GM19455 (cell line): Measurements from ENCODE around the gene GDNF.
"Not testable (repeated sequence)": the region's sequence is repeated elsewhere in the genome, so short reads cannot be mapped to it uniquely, and the experiment has no call there.

Source experiments
- ATAC-seq: cut with Tn5 transposase; IDR thresholded peaks from one replicate; pipeline ENCODE4 v1.9.1; 2021; ENCODE audit not compliant: unreplicated experiment

Gene GDNF

DNA sequence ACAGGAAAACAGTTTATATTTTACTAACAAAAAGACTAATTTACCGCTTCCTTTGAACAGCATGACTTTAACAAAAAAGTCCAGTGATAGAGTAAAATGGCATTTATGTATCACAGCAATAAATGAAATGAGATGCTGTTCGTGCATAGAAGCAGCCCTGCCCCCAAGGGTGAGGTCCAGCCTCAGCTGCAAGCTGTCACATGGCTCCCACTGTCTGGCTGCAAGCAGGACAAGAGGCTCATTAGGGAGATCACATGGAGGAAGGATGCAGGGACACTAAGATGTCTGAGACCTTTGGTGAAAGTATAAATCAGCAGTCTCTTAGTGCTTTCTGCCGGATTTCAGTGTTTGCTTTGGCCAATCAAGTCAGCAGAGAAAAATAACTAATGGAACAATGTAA is 23.0 kb downstream of the GDNF start:
- ATAC-seq = no peak

DNA sequence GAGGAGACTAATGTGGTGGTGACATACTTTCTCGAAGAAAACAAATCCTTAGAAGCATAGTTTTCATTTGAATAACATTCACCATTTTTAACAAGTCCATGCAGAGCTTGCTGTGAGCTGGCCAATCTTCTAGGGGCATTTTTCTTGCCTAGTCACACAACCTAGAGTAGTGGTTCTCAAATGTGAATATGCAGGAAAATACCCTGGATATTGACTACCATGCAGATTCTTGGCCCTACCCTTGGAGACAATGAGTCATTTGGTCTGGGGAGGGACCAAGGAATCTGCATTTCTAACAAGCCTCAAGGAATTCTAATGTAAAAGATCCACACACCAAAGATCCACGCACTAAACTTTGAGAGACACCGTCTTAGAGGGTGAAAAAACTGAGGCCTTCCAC is 23.5 kb downstream of the GDNF start:
- ATAC-seq = no peak

DNA sequence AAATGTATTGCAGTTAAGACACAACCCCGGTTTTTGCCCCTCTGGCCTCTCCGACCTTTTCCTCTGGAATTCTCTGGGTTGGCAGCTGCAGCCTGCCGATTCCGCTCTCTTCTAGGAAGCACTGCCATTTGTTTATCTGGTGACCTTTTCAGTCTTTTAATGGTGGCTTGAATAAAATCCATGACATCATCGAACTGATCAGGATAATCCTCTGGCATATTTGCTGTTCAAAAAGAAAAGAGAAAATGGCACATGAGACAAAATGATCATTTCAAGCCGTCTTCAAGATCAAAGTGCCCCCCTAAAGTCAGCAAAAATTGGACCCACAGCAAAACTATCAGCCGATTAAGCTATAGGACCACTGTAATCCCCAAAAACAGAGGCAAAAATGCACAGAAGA is 23.9 kb downstream of the GDNF start:
- no peak for ATAC-seq

DNA sequence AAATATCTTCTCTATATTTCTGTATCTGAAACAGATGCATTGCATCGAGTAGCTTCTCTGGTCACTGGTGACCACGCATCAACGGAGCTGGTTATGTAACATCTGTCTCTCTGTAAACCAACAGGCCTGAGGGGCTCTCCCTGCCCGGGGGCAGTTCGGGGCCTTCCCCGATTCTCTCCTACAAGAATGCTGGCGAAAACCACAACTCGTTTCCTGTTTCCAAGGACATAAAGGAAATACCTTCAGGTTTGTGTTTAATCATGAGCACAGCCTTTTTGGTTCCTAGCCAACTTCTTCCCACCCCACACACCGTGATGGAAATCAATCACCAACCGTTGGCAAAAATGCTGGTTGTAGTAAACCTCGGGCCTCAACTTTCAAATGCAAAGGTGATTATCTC is 25.1 kb downstream of the GDNF start:
- ATAC-seq = no peak

DNA sequence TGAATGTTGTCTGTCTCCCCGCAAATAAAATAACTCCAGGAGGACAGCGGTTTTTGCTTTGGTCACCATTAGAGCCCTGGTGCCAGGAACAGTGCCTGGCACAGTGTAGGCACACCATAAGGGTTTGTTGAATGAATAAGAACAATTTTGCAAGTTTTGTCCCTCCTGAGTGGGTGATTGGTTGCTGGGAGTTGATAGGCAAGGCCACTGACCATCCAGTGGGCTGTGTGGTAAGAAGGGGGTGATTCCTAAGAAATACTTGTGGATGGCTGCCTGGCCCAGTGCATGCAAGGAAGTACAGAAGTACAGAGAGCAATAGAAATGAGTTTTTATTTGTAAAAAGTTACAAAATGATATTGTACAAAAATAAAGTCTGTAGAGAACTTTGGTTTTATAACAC is 27.5 kb downstream of the GDNF start:
- ATAC-seq = no peak

DNA sequence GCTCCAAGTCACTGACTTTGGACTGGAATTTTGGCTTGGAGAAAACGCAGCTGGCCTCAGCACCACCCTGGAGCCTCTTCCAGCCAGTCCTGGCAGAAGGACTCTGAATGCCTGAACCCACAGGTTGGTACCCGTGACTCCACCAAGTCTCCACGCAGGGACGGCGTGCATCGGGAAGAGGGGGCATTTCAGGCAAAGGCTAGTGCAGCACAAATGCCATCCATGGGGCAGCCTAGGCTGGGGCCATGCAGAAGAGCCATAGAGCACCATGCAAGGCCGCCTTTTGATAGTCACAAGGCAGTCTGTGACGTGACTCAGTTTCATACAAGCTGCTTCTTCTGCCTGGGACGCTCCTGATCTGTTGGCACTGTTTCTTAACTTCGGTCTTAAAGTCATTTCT is 28.0 kb downstream of the GDNF start:
- ATAC-seq = no peak

DNA sequence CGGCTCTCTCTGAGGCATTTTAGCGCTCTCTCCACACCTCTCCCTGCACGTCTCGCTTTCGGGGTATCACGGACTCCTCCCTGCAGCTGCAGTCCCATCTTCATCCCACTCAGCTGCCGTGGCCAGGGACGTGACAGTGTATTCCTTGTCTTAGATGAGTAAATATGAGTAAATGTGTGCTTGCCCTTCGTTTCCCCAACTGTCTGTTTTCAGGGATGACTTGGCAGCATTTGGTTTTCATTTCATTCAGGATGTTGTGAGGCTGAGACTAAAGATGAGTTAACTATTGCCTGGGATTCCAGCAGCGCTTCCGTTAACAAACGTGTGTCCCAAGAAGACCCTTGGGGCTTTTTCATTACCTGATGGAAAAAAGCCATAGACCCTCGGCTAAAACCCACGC is 29.5 kb downstream of the GDNF start:
- ATAC-seq = no peak

DNA sequence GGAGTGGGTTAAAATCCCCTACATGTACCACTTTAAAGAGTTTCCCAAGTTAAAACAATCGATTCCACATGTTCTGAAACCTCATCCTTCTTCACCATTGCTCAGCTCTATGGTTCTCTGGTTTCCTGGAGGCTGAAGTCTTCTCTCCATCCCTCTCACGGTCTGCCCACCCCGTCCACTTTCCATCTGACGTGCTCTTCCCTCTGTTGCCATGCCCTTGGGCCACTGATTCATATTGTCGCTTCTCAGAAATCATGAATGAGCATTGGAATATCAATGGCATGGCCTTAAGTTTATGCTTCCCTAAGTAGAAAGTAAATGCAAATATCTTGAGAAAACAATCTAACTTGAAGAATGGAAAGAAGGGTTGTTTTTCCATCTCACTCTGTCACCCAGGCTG is 30.9 kb downstream of the GDNF start:
- ATAC-seq = no peak

DNA sequence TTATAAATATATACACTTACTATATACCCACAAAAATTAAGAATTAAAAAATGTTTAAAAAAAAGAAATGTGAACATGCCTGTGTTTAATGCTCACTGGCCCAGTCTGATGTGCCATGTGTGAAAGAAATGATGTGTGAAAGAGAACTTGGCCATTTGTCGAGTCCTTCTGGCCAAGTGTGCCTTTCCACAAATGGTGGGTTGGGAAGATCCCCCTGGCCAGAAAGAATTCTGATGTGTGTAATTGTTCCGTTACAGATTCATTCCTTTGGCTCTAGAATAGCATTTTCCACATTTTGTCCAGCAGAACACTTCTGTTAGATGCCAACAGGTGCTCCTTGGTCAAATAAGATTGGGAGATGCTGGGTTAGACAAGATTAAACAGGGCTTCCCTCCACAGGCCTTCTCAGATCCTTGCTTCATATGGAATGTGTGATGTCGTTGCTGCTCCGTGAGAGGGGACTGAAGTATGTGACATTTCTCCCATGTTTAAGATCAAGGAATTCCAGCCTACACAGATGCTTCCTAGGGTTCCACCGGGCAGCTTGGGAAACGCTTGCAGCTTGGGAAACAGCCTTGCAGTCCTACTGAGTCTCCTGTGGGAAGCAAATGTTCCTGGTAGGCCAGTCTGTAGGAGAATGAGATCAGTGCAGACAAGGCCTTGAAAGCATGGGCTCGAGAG is 32.1 kb downstream of the GDNF start:
- no peak for ATAC-seq

DNA sequence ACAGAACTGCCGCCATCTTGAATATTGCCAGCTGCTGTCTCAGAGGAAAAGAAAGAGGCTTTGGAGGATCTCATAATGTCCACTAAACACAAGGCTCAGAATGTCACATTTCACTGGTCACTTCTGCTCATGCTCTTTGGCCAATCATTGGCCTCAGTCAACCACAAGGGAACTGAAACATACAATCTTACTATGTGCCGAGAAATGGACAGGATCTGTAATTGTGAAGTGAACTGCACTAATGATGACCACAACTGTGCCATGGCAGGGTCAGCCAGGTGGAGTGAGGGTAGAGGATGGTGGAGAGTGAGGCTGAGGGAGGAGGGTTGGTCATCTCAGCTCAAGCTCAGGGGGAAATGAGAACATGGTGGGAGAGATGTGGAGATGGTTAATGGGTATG is 32.8 kb downstream of the GDNF start:
- no peak for ATAC-seq

DNA sequence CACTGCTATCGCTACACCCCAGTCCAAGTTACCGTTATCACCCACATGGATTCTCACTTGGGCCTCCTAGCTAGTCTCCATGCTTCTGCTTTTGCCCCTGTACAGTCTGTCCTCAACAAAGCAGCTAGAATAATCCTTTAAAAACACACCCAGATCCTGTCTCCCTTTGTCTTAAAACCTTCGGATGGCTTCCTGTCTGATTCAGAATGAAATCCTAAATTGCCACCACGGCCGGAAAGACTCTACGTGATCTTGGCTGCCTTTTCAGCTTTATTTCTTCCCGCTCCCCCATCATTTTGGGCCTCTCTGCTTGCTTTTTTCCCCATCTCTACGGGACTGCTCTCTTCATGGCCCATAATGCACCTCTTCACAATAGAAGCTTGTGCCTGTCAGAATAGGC is 33.4 kb downstream of the GDNF start:
- no peak for ATAC-seq

DNA sequence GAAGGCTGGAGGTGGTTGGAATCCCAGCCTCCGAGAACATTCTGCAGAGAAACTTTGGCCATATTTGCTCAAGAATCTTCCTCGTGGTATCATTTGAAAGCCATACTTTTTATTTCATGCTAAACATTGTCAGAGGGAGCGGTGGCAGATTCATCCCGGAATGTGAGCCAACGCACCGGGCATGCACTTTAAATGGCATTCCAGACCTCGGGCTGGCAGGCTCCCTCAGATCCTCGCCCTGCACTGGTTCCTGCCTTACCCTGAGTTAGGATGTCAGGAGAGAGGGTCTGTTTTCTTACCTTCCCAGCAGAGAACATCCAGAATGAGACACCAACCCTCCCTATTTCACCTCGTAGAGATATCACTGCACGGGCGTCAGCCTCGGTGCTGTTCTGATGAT is 33.8 kb downstream of the GDNF start:
- no peak for ATAC-seq

DNA sequence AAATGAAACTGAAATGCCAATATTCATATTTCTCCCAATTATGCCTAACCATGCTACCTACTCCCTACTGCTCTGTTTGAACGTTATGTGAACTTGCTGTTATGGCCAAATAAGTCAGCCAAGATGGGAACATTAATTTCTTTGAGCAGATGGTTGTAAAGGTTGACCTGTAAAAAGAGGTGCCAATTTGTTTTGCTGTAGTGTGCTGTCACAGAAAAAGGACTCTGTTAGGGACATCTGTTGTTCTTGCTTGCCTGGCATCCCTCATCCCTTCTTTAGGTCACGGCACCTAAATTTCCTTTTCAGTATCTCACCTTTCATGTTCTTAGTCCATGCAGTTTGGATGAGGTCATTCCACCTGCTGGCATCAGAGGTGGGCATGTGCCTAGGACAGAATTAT is 35.4 kb downstream of the GDNF start:
- no peak for ATAC-seq

DNA sequence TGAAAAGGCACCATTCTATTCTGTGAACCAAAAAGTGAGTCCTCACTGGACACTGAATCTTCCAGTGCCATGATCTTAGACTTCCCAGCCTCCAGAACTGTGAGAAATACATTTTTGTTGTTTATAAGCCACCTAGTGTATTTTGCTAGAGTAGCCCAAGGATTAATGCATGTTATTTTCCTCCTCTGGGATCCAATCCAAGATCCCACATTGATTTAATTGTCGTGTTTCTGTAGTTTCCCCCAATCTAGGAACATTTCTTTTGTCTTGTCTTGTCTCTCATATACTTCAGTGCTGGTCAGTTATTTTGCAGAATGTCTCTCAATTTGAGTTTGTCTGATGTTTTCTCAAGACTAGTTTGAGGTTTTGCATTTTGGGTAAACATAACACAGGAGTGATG is 36.4 kb downstream of the GDNF start:
- no peak for ATAC-seq

DNA sequence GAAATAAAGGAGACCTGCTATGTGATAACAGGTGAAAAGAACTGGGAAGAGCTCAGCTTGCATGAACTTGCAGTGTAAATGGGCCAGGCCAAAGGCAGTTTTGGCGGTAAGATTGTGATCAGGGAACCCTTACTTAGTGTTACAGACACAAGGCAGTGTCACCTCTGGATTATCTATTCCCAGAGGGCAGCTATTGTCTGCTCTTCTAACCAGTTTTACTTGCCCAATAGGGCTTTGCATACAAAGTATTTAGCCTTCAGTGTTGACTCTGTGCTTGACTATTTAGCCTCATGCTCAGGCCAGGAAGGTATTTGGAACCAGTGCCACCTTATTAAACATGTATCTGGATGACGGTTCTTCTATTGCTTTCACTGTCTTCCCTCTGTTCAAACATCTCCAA is 38.3 kb downstream of the GDNF start:
- no peak for ATAC-seq

DNA sequence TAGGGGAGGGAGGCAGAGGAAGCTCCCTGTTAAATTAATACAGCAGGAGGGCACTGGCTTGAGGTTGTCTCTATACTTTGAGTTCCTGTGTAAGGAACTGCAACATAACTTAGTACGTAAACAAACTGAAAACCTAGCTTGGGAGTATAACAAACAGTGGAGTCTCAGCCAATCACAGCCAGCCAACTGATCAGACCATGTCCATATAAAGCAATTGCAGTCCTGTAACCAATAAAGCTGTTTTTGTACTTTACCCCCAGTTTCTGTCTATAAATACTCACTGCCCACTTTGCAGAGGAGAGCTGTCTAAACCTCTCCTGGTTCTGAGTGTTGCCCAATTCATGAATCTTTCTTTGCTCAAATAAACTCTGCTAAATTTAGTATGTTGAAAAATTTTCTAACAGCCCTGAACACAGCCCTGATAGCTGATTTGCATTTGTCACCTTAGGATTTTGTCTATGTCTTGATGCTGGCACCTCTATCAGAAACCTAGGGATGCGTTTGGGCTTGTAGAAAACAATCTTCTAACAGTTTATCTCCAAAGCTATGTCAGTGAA is 39.9 kb downstream of the GDNF start:
- ATAC-seq = no peak

DNA sequence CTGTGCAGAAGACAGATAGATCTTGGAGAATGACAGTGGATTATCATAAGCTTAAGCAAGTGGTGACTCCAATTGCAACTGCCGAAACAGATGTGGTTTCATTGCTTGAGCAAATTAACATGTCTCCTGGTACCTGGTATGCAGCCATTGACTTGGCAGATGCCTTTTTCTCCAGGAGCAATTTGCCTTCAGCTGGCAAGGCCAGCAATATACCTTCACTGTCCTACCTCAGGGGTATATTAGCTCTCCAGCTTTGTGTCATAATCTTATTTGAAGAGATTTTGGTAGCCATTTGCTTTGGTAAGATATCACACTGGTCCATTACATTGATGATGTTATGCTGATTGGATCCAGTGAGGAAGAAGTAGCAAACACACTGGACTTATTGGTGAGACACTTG is 43.4 kb downstream of the GDNF start:
- ATAC-seq = not testable (repeated sequence)

DNA sequence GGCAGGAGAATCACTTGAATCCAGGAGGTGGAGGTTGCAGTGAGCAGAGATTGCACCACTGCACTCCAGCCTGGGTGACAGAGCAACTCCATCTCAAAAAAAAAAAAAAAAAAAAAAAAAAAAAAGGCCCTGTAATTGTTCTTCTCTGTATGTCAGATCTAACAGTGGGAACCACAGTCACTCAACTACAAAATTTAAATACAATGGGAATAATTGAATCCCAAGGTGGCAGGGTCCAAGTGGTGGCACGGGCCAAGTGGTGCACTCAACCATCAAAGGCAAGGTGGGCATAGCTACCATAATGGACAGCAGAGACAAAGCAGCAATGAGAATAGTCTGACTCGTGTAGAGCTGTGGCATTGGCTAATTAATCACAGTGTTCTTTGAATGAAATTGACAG is 44.5 kb downstream of the GDNF start:
- ATAC-seq = not testable (repeated sequence)

DNA sequence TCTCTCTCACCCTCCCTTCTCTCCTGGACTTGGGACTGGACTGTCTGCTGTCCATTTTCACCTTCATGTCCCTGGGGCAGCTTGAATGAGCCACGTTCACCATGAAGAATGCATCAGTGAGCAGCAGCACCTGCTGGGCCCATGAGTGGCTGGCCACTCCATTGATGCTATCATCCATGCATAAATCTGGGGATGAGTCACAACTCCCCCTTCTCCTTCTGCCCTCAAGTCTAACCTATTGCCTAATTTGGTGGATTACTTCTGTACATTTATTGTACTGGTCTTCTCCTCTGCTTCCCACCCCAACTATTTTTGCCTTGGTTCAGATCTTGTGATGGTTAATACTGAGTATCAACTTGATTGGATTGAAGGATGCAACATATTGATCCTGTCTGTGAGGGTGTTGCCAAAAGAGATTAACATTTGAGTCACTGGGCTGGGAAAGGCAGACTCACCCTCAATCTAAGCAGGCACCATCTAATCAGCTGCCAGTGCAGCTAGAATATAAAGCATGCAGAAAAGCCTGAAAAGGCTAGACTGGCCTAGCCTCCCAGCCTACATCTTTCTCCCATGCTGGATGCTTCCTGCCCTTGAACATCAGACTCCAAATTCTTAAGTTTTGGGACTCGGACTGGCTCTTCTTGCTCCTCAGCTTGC is 46.7 kb downstream of the GDNF start:
- no peak for ATAC-seq

DNA sequence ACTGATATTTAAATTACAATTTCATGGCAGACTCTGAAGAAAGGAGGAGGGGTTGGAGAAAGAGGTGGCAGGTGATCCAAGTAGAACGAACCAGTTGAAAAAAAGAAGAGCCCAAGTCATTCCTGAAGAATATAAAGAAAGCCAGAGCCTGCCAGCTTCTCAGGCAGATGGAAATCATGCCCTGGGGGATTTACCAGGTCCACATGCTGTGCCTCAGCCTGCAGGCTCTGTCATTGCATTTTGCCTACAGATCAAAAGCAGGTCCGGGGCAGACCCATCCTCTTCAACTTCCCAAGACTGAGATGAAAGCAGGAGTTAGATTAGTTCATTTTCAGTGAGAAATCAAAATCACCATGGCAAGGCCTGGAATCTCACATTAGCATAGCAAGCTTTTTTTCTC is 48.5 kb downstream of the GDNF start:
- no peak for ATAC-seq

DNA sequence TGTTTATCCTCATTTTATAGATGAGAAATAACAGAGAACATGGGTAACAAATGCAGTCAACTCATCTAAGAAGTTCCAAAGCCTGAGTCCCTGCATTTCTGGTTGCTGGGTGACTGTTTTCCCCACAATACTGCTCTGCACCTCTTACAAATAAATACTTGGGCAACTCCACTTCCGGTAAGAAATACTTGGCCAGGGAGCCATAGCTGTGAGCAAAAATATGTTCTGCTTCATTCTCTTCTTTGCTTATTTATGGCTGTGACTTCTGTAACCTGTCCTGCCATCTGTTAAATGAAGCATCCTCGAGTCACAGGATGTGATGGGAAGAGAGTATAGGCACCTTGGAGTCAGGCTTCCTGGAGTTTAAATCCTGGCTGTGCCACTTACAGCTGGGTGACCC is 49.9 kb downstream of the GDNF start:
- no peak for ATAC-seq

DNA sequence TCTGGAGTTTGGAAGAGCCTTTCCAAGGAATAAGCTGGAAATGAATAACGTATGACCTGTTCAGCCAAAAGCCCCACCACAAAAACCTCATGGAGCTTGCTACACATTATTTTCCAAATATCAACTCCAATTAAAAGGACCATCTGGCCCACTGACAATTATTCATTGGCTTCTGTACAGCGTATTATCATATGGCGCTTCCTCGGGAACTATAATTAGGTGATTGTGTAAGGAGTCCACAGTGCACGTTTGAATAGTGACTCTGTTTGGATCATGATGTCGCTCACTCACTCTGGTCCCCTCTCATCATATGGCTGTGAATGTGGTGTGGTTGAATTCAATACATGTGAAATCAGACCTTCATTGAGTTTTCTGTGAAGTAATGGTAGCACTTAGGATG is 52.1 kb downstream of the GDNF start:
- no peak for ATAC-seq
